Esophagus muscularis mucosa (tissue), 4 donors: Measurements from ENCODE around the gene ABHD5.

Experiments
- EP300 ChIP-seq: sonication (generic); formaldehyde crosslinking; IDR thresholded peaks from one replicate; pipeline ENCODE4 v1.6.1; 2017; ENCODE audit warnings: antibody characterized with exemption
- POLR2A ChIP-seq: fragments of 450-650 bp; IDR thresholded peaks from one replicate; pipeline ENCODE4 v1.6.1; 2017; ENCODE audit warnings: antibody characterized with exemption, moderate library complexity, mild to moderate bottlenecking, low read depth
- POLR2AphosphoS5 ChIP-seq, 2 donors: sonication (generic); formaldehyde crosslinking; IDR thresholded peaks; one replicate each; pipeline ENCODE4 v1.6.1; 2017; ENCODE audit warnings: antibody characterized with exemption in 2 of 2
- TF ChIP-seq, protein P1 (sequence below), 3 experiments: fragments of 200-600 bp in 2 of 3; fragments of 450-650 bp in 1 of 3; sonication (generic) in 2 of 3; IDR thresholded peaks; one replicate each; pipeline ENCODE4 v1.5.1; 2017 to 2019; ENCODE audit warnings: antibody characterized with exemption in 3 of 3, mild to moderate bottlenecking in 2 of 3, moderate library complexity in 1 of 3

DNA sequence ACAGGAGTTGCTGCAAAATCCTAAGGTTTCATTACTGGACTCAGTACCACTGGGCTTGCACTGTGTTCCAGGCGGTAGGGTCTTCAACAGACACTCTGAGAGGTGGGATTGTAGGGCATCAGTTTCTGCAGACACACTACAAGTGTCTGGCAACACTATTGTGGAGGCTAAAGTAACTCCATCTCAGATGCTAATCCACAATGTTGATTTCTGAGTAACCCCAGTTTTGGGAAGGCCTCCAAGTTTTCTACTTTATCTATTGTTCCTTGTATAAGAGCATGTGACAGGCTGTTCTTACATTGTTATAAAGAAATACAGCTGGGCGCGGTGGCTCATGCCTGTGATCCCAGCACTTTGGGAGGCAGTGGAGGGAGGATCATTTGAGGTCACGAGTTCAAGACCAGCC lies 2.5 kb upstream of the ABHD5 start:
- TF ChIP-seq, protein P1, sequence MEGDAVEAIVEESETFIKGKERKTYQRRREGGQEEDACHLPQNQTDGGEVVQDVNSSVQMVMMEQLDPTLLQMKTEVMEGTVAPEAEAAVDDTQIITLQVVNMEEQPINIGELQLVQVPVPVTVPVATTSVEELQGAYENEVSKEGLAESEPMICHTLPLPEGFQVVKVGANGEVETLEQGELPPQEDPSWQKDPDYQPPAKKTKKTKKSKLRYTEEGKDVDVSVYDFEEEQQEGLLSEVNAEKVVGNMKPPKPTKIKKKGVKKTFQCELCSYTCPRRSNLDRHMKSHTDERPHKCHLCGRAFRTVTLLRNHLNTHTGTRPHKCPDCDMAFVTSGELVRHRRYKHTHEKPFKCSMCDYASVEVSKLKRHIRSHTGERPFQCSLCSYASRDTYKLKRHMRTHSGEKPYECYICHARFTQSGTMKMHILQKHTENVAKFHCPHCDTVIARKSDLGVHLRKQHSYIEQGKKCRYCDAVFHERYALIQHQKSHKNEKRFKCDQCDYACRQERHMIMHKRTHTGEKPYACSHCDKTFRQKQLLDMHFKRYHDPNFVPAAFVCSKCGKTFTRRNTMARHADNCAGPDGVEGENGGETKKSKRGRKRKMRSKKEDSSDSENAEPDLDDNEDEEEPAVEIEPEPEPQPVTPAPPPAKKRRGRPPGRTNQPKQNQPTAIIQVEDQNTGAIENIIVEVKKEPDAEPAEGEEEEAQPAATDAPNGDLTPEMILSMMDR (IDR thresholded peaks at IDR 0.05) = no peak
- no peak for TF ChIP-seq EP300
- no peak for TF ChIP-seq POLR2A
- TF ChIP-seq POLR2AphosphoS5 (IDR thresholded peaks at IDR 0.05) = no peak
